Cardiac atrium fibroblast (primary cell): ENCODE measurements around the gene LRCH1. TPM values are rescaled to one million over a fixed set of nuclear protein-coding genes. Genes with fewer than 3 reads are reported as not detected.

ENCODE experiments used
- total RNA-seq: library from RNA; depleted of rRNA; stranded (reverse); fragments of >200 nt; gene quantifications from 2 replicates; pipeline ENCODE4 v1.2.3, GENCODE V29; 2015

The LRCH1 gene, protein sequence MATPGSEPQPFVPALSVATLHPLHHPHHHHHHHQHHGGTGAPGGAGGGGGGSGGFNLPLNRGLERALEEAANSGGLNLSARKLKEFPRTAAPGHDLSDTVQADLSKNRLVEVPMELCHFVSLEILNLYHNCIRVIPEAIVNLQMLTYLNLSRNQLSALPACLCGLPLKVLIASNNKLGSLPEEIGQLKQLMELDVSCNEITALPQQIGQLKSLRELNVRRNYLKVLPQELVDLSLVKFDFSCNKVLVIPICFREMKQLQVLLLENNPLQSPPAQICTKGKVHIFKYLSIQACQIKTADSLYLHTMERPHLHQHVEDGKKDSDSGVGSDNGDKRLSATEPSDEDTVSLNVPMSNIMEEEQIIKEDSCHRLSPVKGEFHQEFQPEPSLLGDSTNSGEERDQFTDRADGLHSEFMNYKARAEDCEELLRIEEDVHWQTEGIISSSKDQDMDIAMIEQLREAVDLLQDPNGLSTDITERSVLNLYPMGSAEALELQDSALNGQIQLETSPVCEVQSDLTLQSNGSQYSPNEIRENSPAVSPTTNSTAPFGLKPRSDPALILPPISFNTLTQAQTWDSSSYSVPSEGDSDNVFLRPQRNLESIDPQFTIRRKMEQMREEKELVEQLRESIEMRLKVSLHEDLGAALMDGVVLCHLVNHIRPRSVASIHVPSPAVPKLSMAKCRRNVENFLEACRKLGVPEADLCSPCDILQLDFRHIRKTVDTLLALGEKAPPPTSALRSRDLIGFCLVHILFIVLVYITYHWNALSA
- total RNA-seq = 5.4 and 6.2 TPM in 2 replicates

DNA sequence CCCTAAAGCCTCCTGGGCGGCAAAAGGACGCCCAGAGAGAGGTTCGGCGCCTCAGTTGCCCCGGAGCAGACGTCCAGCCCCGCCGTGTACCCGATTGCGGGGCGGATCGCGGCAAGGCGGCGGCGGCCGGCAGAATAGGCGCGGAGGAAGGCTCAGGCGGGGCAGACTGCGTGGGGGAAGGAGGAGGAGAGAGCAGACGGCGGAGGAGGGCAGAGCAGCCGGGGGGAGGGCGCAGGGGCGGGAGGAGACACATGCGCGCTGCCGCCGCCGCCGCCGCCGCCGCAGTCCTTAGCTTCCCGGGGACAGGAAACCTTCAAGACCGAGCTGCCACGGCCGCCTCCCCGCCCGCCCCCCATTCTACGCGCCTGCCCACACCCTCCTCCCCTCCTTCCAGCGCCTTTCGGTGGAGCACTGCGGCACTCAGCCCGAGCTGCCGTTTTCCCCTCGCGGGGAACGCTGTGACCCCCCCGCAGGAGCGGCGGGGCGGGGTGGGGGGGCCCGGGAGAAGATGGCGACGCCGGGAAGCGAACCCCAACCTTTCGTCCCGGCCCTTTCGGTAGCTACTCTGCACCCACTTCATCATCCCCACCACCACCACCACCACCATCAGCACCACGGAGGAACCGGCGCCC is at the start of gene LRCH1:
TSS of gene LRCH1 (plus strand) at position 282 of the 632 bp plus-strand sequence. CDS start at position 509, 227 bp downstream.

DNA sequence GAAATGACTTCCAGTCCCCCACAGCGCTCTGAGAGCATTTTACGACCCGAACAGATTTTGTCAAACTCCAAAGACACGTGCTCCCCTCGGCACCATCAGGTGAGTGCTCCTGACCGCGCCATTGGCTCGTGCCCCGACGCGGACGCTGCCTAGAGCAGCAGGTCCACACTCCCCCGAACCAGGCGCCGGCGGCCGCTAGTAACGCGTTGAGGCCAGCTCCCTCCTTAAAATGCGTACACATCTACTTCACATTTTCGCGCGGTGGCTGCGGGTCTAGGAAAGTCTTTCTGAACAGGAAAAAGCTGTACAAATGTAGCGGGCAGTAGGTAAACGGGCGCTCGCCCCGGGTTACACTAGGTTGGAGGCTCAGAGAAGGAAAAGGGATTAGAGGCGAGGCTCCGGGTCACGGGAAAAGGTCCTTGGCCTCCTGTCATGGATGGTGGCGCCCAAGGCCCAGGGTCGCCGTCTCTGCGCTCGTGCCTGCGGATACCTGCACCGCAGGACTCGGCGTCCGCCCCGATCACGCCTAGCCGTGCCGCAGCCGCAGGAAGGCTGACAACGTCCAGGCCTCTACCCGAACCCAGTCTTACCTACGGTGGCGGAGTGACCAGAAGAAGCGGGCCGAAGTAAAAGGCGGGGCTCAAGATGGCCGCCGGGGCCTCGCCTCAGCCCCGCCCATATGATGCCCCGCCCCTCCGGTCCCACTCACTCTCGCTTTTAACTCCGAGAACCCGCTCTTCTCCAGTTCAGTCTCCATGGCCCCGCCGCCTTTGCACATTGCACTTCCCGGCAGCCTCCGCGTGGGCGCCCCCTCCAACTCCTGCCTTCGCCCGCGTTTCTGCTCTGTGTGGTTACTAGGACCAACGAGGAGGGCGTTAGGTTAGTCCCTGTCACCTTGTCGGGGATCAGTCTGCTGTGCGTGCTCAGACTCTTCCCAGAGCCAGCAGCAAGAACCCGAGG is 243.8 kb downstream of the LRCH1 start, which contains the start of gene ESD:
TSS of gene ESD (minus strand) at position 647 of the 960 bp plus-strand sequence. CDS start 5,748 bp downstream, outside the sequence.

Other genes starting within 250 kb of the LRCH1 start
- gene RUBCNL, start 165.9 kb upstream of the LRCH1 start, total RNA-seq = not detected in 2 replicates
- 105 and 119 TPM in 2 replicates for gene ESD, start 244.0 kb downstream of the LRCH1 start, total RNA-seq